GM12872 (cell line): ENCODE results near the gene SLC15A1.

Source experiments
- CTCF ChIP-seq: IDR thresholded peaks from 3 replicates; pipeline ENCODE4 v1.5.1; 2011; ENCODE audit warnings: low read depth, mild to moderate bottlenecking, low read length, moderate library complexity; ENCODE audit not compliant: insufficient read depth

SLC15A1 gene

GRCh38 chr13:98717256-98717655 lies 35.2 kb downstream of the SLC15A1 start:
- no peak for TF ChIP-seq CTCF

GRCh38 chr13:98710521-98710920 lies 42.0 kb downstream of the SLC15A1 start:
- no peak for TF ChIP-seq CTCF

GRCh38 chr13:98707281-98707999 lies 45.0 kb downstream of the SLC15A1 start:
- no peak for TF ChIP-seq CTCF

- no peak for TF ChIP-seq CTCF
Observed at GRCh38 chr13:98706446-98707110, 45.9 kb downstream of the SLC15A1 start.

DNA sequence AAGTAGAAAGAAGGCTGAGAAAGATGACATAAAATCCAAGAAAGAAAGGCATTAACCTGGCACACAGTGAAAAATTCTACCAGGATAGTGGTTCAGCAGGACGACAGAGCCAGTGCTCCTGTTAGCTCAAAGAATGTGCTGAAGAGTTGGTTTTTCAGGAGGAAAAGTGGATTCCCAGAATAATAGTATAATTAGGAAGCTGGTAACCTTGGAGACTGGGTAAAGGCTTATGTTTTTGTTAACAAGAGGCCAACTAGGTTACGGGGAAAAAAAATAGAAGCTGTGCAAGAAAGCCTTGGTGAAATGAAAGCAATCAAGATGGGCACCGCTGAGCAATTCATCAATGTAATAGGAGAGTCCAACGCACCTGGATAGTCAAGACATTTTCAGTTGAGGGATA lies 54.7 kb downstream of the SLC15A1 start:
- no peak for TF ChIP-seq CTCF

DNA sequence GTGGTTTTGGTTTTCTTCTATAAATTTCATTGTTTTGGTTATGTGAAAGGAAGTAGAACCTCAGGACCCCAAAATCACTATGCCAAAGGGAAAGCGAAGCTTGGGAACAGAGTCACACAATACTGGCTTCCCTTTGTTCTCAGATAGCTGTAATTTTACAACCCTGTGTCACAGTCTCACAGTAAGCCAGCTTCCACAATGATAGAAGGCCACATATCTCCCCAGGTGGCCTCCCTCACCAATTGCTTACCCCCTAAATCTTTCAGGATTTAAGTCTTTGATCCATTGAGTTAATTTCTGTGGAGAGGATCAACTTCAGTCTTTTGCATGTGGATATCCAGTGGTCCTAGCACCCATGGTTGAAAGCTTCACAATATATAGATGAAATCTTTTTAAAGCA lies 58.7 kb downstream of the SLC15A1 start:
- no peak for TF ChIP-seq CTCF

GRCh38 chr13:98691360-98691759 lies 61.1 kb downstream of the SLC15A1 start:
- no peak for TF ChIP-seq CTCF
